H1 (cell line): ENCODE results near the gene DDX47. TPM values are rescaled to one million over a fixed set of nuclear protein-coding genes. Genes with fewer than 3 reads are reported as not detected.

Experiments
- BCL11A ChIP-seq, 2 experiments: IDR thresholded peaks; one replicate each; pipeline ENCODE4 v1.6.1; 2011; ENCODE audit warnings: low read depth in 2 of 2, low read length in 2 of 2, mild to moderate bottlenecking in 2 of 2
- CBX5 ChIP-seq: fragments of 300-800, 300-1000 bp; sonication (generic); IDR thresholded peaks from 2 replicates; pipeline ENCODE4 v1.7.1; 2016; ENCODE audit warnings: antibody characterized with exemption, low read length, low read depth
- CBX8 ChIP-seq: fragments of 300-800, 300-1000 bp; sonication (generic); IDR thresholded peaks from 2 replicates; pipeline ENCODE4 v1.7.1; 2016; ENCODE audit warnings: low read depth, low read length, borderline replicate concordance
- CTBP2 ChIP-seq: IDR thresholded peaks from 2 replicates; pipeline ENCODE4 v1.7.0; 2011; ENCODE audit warnings: borderline replicate concordance, mild to moderate bottlenecking, moderate library complexity, mixed read lengths, low read length; ENCODE audit not compliant: insufficient read depth, insufficient read length
- KDM4A ChIP-seq: IDR thresholded peaks from one replicate; pipeline ENCODE4 v1.7.1; 2012; ENCODE audit warnings: low read depth, mild to moderate bottlenecking, moderate library complexity, low read length, inconsistent platforms; ENCODE audit not compliant: severe bottlenecking
- POU5F1 ChIP-seq: IDR thresholded peaks from 2 replicates; pipeline ENCODE4 v1.6.1; 2011; ENCODE audit warnings: low read depth, mild to moderate bottlenecking, low read length, moderate library complexity
- SP2 ChIP-seq: IDR thresholded peaks from 2 replicates; pipeline ENCODE4 v1.6.1; 2012; ENCODE audit warnings: mild to moderate bottlenecking, low read length, inconsistent platforms
- TAF1 ChIP-seq: IDR thresholded peaks from 2 replicates; pipeline ENCODE4 v1.6.1; 2011; ENCODE audit warnings: mild to moderate bottlenecking, low read depth, low read length
- TCF12 ChIP-seq: IDR thresholded peaks from 2 replicates; pipeline ENCODE4 v1.6.1; 2011; ENCODE audit warnings: low read depth, mild to moderate bottlenecking, low read length
- polyA plus RNA-seq, 7 experiments: library from polyadenylated mRNA; depleted of rRNA in 3 of 7; stranded (reverse) in 5 of 7; unstranded in 2 of 7; fragments of >200 nt in 5 of 7; fragments of 200-250 nt in 2 of 7; gene quantifications; 1 replicate in 5 of 7; 2 replicates in 1 of 7; 4 replicates in 1 of 7; pipeline versions ENCODE4 v1.2.1 to v1.2.3, GENCODE V29; 2011 to 2013; ENCODE audit warnings: missing spikeins in 2 of 7, mixed read lengths in 2 of 7
- total RNA-seq: library from RNA; stranded (reverse); fragmentation: NEBNext Ultra II Directional; extraction: Animal tissue kit (Norgen Biotek cat#: 25700); gene quantifications from 2 replicates; pipeline ENCODE4 v1.2.1, GENCODE V29; 2021
- TF ChIP-seq, protein P1 (sequence below): fragments of 300-600 bp; sonication (generic); IDR thresholded peaks from 2 replicates; pipeline ENCODE4 v1.7.1; 2012; ENCODE audit warnings: low read length, moderate library complexity, mild to moderate bottlenecking, inconsistent platforms; ENCODE audit not compliant: insufficient replicate concordance
- TF ChIP-seq, protein P2 (sequence below): IDR thresholded peaks from 2 replicates; pipeline ENCODE4 v1.6.1; 2011; ENCODE audit warnings: low read length, improper control_type of control experiment

DDX47 gene
- total and polyA plus RNA-seq, 2 of the 8 experiments (the other 6 are each of a cell fraction or from before 2014, with no cell fraction given), result 54.4 to 74.2 TPM

DNA sequence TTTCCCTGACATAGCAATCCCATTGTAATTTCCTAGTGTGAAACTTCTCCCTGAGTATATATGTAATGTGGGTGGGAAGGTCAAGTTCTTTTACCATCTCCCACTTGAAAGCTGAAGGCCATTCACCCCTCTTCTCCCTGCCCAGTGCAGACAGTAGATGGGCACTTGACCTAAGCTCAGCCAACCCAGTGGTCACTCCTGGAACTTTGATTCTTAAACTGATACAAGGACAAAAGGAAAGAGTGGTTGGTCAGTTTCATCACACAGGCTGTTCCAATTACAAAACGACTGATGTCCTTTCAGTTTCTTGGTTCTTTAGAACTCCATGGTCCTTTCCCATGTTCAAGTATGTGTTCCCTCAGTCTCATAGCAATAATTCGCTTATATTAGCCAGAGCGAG, 36.1 kb upstream of the DDX47 start (continued):
- TF ChIP-seq, protein P1, sequence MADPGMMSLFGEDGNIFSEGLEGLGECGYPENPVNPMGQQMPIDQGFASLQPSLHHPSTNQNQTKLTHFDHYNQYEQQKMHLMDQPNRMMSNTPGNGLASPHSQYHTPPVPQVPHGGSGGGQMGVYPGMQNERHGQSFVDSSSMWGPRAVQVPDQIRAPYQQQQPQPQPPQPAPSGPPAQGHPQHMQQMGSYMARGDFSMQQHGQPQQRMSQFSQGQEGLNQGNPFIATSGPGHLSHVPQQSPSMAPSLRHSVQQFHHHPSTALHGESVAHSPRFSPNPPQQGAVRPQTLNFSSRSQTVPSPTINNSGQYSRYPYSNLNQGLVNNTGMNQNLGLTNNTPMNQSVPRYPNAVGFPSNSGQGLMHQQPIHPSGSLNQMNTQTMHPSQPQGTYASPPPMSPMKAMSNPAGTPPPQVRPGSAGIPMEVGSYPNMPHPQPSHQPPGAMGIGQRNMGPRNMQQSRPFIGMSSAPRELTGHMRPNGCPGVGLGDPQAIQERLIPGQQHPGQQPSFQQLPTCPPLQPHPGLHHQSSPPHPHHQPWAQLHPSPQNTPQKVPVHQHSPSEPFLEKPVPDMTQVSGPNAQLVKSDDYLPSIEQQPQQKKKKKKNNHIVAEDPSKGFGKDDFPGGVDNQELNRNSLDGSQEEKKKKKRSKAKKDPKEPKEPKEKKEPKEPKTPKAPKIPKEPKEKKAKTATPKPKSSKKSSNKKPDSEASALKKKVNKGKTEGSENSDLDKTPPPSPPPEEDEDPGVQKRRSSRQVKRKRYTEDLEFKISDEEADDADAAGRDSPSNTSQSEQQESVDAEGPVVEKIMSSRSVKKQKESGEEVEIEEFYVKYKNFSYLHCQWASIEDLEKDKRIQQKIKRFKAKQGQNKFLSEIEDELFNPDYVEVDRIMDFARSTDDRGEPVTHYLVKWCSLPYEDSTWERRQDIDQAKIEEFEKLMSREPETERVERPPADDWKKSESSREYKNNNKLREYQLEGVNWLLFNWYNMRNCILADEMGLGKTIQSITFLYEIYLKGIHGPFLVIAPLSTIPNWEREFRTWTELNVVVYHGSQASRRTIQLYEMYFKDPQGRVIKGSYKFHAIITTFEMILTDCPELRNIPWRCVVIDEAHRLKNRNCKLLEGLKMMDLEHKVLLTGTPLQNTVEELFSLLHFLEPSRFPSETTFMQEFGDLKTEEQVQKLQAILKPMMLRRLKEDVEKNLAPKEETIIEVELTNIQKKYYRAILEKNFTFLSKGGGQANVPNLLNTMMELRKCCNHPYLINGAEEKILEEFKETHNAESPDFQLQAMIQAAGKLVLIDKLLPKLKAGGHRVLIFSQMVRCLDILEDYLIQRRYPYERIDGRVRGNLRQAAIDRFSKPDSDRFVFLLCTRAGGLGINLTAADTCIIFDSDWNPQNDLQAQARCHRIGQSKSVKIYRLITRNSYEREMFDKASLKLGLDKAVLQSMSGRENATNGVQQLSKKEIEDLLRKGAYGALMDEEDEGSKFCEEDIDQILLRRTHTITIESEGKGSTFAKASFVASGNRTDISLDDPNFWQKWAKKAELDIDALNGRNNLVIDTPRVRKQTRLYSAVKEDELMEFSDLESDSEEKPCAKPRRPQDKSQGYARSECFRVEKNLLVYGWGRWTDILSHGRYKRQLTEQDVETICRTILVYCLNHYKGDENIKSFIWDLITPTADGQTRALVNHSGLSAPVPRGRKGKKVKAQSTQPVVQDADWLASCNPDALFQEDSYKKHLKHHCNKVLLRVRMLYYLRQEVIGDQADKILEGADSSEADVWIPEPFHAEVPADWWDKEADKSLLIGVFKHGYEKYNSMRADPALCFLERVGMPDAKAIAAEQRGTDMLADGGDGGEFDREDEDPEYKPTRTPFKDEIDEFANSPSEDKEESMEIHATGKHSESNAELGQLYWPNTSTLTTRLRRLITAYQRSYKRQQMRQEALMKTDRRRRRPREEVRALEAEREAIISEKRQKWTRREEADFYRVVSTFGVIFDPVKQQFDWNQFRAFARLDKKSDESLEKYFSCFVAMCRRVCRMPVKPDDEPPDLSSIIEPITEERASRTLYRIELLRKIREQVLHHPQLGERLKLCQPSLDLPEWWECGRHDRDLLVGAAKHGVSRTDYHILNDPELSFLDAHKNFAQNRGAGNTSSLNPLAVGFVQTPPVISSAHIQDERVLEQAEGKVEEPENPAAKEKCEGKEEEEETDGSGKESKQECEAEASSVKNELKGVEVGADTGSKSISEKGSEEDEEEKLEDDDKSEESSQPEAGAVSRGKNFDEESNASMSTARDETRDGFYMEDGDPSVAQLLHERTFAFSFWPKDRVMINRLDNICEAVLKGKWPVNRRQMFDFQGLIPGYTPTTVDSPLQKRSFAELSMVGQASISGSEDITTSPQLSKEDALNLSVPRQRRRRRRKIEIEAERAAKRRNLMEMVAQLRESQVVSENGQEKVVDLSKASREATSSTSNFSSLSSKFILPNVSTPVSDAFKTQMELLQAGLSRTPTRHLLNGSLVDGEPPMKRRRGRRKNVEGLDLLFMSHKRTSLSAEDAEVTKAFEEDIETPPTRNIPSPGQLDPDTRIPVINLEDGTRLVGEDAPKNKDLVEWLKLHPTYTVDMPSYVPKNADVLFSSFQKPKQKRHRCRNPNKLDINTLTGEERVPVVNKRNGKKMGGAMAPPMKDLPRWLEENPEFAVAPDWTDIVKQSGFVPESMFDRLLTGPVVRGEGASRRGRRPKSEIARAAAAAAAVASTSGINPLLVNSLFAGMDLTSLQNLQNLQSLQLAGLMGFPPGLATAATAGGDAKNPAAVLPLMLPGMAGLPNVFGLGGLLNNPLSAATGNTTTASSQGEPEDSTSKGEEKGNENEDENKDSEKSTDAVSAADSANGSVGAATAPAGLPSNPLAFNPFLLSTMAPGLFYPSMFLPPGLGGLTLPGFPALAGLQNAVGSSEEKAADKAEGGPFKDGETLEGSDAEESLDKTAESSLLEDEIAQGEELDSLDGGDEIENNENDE, result no peak
- TF ChIP-seq CBX5 (no peak), SP2 (no peak), BCL11A (IDR thresholded peaks at IDR 0.05; ENCODE audit: low read depth in 2 of 2, low read length in 2 of 2) (no peak), KDM4A (no peak), POU5F1 (no peak), CBX8 (no peak), CTBP2 (no peak), TCF12 (no peak), TAF1 (no peak)
- TF ChIP-seq, protein P2, sequence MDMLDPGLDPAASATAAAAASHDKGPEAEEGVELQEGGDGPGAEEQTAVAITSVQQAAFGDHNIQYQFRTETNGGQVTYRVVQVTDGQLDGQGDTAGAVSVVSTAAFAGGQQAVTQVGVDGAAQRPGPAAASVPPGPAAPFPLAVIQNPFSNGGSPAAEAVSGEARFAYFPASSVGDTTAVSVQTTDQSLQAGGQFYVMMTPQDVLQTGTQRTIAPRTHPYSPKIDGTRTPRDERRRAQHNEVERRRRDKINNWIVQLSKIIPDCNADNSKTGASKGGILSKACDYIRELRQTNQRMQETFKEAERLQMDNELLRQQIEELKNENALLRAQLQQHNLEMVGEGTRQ, result no peak
